A549 (cell line): ENCODE results near the gene ASCC2. TPM values are rescaled to one million over a fixed set of nuclear protein-coding genes. Genes with fewer than 3 reads are reported as not detected.

Experiments used
- ATAC-seq, 2 experiments: fragments of 200-7000 bp in 1 of 2; fragments of >200 bp in 1 of 2; cut with Nextera tagmentation in 1 of 2; cut with Tn5 transposase in 1 of 2; 3 replicates each; pipeline versions ENCODE4 v1.8.0 to v1.9.1; 2018 to 2020; ENCODE audit warnings: mild to moderate bottlenecking in 1 of 2, moderate library complexity in 1 of 2
- CTCF ChIA-PET: fragments of 300-600 bp; sonication (Branson Sonifier 250); formaldehyde crosslinking; extraction: SDS; loops from one replicate; lab custom pipeline; 2021; ENCODE audit warnings: antibody characterized with exemption, inconsistent platforms; lab: Yijun Ruan, JAX
- POLR2A ChIA-PET: fragments of 350-600 bp; formaldehyde crosslinking; extraction: SDS; loops from one replicate; lab custom pipeline; 2021; ENCODE audit warnings: antibody characterized with exemption, inconsistent platforms; lab: Yijun Ruan, JAX
- DNase-seq, 2 experiments: peaks; one replicate each; pipeline versions ENCODE4 v3.0.0 to v3.0.0-alpha.2; 2011 to 2016; ENCODE audit warnings: low read depth in 1 of 2, low spot score in 1 of 2
- FAIRE-seq: peaks from 2 replicates; lab custom pipeline; 2011; peaks lifted over from hg19 to GRCh38; lab: Jason Lieb, UNC
- H3K27ac ChIP-seq, 2 experiments: fragments of >200 bp; sonication (Bioruptor Twin); formaldehyde crosslinking; 3 replicates each; pipeline ENCODE4 v1.5.1; 2016 to 2017
- H3K4me1 ChIP-seq: fragments of >200 bp; sonication (Bioruptor Twin); formaldehyde crosslinking; 3 replicates; pipeline ENCODE4 v1.6.1; 2016
- H3K4me2 ChIP-seq: fragments of >200 bp; sonication (Bioruptor Twin); formaldehyde crosslinking; 3 replicates; pipeline ENCODE4 v1.6.1; 2016
- H3K4me3 ChIP-seq: fragments of >200 bp; sonication (Bioruptor Twin); formaldehyde crosslinking; 3 replicates; pipeline ENCODE4 v1.5.1; 2016
- H3K9me3 ChIP-seq: fragments of >200 bp; sonication (Bioruptor Twin); formaldehyde crosslinking; 3 replicates; pipeline ENCODE4 v1.6.1; 2016
- ATOH8 ChIP-seq: fragments of 250-450 bp; sonication (Bioruptor Pico); IDR thresholded peaks from 2 replicates; pipeline ENCODE4 v1.5.0; 2020; ENCODE audit warnings: low read depth, mild to moderate bottlenecking, moderate library complexity
- BHLHE40 ChIP-seq: IDR thresholded peaks from 2 replicates; pipeline ENCODE4 v1.6.1; 2012; ENCODE audit warnings: low read depth, low read length, inconsistent platforms
- CEBPB ChIP-seq, 2 experiments: fragments of >200 bp in 1 of 2; sonication (Bioruptor Twin) in 1 of 2; formaldehyde crosslinking in 1 of 2; IDR thresholded peaks; 2 replicates each; pipeline ENCODE4 v1.6.1; 2012 to 2016
- CHD2 ChIP-seq: fragments of 150-350 bp; IDR thresholded peaks from 2 replicates; pipeline ENCODE4 v1.6.1; 2014; ENCODE audit warnings: low read length; ENCODE audit not compliant: partially characterized antibody
- CHD4 ChIP-seq: fragments of 200-600 bp; sonication (generic); IDR thresholded peaks from 2 replicates; pipeline ENCODE4 v1.6.1; 2016; ENCODE audit warnings: antibody characterized with exemption, mild to moderate bottlenecking, borderline replicate concordance
- E2F6 ChIP-seq: IDR thresholded peaks from 2 replicates; pipeline ENCODE4 v1.6.1; 2012; ENCODE audit warnings: low read depth, borderline replicate concordance
- EHF ChIP-seq: fragments of 250-450 bp; sonication (Bioruptor Pico); IDR thresholded peaks from 2 replicates; pipeline ENCODE4 v1.5.0; 2020; ENCODE audit warnings: mild to moderate bottlenecking
- EHMT2 ChIP-seq: fragments of 200-600 bp; sonication (generic); IDR thresholded peaks from 2 replicates; pipeline ENCODE4 v1.6.1; 2016; ENCODE audit warnings: antibody characterized with exemption, low read depth, mild to moderate bottlenecking, moderate library complexity
- ELK1 ChIP-seq: fragments of 150-350 bp; IDR thresholded peaks from 2 replicates; pipeline ENCODE4 v1.6.1; 2014; ENCODE audit warnings: low read depth, mild to moderate bottlenecking, low read length
- EP300 ChIP-seq, 2 experiments: fragments of >200 bp; sonication (Bioruptor Twin); formaldehyde crosslinking; IDR thresholded peaks; 2 replicates in 1 of 2; 3 replicates in 1 of 2; pipeline ENCODE4 v1.6.1; 2016 to 2017
- FOSB ChIP-seq: fragments of 250-450 bp; sonication (Bioruptor Pico); IDR thresholded peaks from 2 replicates; pipeline ENCODE4 v1.5.0; 2020; ENCODE audit warnings: mild to moderate bottlenecking, moderate library complexity
- FOSL2 ChIP-seq, 2 experiments: fragments of 450-650 bp in 1 of 2; fragments of >200 bp in 1 of 2; sonication (Bioruptor Twin) in 1 of 2; formaldehyde crosslinking; IDR thresholded peaks; 2 replicates each; pipeline versions ENCODE4 v1.5.0 to v1.6.1; 2016 to 2020; ENCODE audit warnings: mild to moderate bottlenecking in 1 of 2, moderate library complexity in 1 of 2
- GATA3 ChIP-seq: IDR thresholded peaks from 2 replicates; pipeline ENCODE4 v1.6.1; 2012; ENCODE audit warnings: borderline replicate concordance
- HOXA7 ChIP-seq: fragments of 250-450 bp; sonication (Bioruptor Pico); IDR thresholded peaks from 2 replicates; pipeline ENCODE4 v1.5.0; 2020; ENCODE audit warnings: mild to moderate bottlenecking, moderate library complexity
- HOXB13 ChIP-seq: fragments of 250-450 bp; sonication (Bioruptor Pico); IDR thresholded peaks from 2 replicates; pipeline ENCODE4 v1.5.0; 2020; ENCODE audit warnings: low read depth, mild to moderate bottlenecking, moderate library complexity
- HOXB5 ChIP-seq: fragments of 250-450 bp; sonication (Bioruptor Pico); IDR thresholded peaks from 2 replicates; pipeline ENCODE4 v1.5.0; 2020; ENCODE audit warnings: mild to moderate bottlenecking, moderate library complexity
- JUNB ChIP-seq: fragments of >200 bp; sonication (Bioruptor Twin); formaldehyde crosslinking; IDR thresholded peaks from 2 replicates; pipeline ENCODE4 v1.6.1; 2016
- KDM1A ChIP-seq: fragments of 200-600 bp; sonication (generic); IDR thresholded peaks from 2 replicates; pipeline ENCODE4 v1.6.1; 2016; ENCODE audit warnings: low read depth, mild to moderate bottlenecking
- MAFK ChIP-seq: fragments of 450-650 bp; IDR thresholded peaks from 2 replicates; pipeline ENCODE4 v1.6.1; 2014; ENCODE audit not compliant: partially characterized antibody
- MYC ChIP-seq: IDR thresholded peaks from 2 replicates; pipeline ENCODE4 v1.6.1; 2012; ENCODE audit warnings: mild to moderate bottlenecking, inconsistent platforms, low read length, improper control_type of control experiment, borderline replicate concordance
- PHF8 ChIP-seq: fragments of 200-600 bp; sonication (generic); IDR thresholded peaks from 2 replicates; pipeline ENCODE4 v1.6.1; 2016; ENCODE audit warnings: low read depth, mild to moderate bottlenecking, antibody characterized with exemption, moderate library complexity, borderline replicate concordance
- RCOR1 ChIP-seq: fragments of 150-350 bp; IDR thresholded peaks from 2 replicates; pipeline ENCODE4 v1.6.1; 2014; ENCODE audit warnings: antibody characterized with exemption, low read length, low read depth
- SMC3 ChIP-seq: fragments of >200 bp; sonication (Bioruptor Twin); formaldehyde crosslinking; IDR thresholded peaks from 3 replicates; pipeline ENCODE4 v1.6.1; 2018; ENCODE audit warnings: inconsistent platforms
- SREBF2 ChIP-seq: fragments of 450-650 bp; IDR thresholded peaks from 2 replicates; pipeline ENCODE4 v1.6.1; 2014; ENCODE audit warnings: mild to moderate bottlenecking, moderate library complexity
- ZSCAN20 ChIP-seq: fragments of 250-450 bp; sonication (Bioruptor Pico); IDR thresholded peaks from 2 replicates; pipeline ENCODE4 v1.8.0; 2022; ENCODE audit warnings: mild to moderate bottlenecking, moderate library complexity
- WGBS: methylation state at CpG from one replicate; pipeline ENCODE4 v1.1.6; 2017; ENCODE audit errors: missing lambda C conversion rate; 5-methylcytosine and 5-hydroxymethylcytosine counted together
- polyA plus RNA-seq, 4 experiments: library from polyadenylated mRNA; depleted of rRNA in 3 of 4; stranded (reverse); fragments of >200 nt; fragmentation: RNase III in 1 of 4; extraction: RNeasy Plus Mini Kit Qiagen cat#74134 plus additional on column Dnase treatment in 1 of 4; gene quantifications; 2 replicates in 3 of 4; 3 replicates in 1 of 4; pipeline ENCODE4 v1.2.3, GENCODE V29; 2011 to 2017

ASCC2 gene
- polyA plus RNA-seq, 2 of the 4 experiments (the other 2 are of a cell fraction) = 27.2 to 31.6 TPM

- CTCF ChIA-PET = interaction anchor here (1.2 kb wide), 1 partner anchor 194 kb away, joined by 5 read pairs; no protein-coding TSS in a partner anchor
These were observed 26.7 kb downstream of the ASCC2 start for GRCh38 chr22:29811377-29811776.

GRCh38 chr22:29810216-29810615 is 27.9 kb downstream of the ASCC2 start:
- peak overlapping the region; percentile 33 to 75; a peak in 4 of 6 replicates for H3K27ac ChIP-seq
- 89% methylated on average over 2 of the region's 2 CpGs for WGBS
- DNase-seq = no peak
- ChIA-PET CTCF (no interaction called here), POLR2A (no interaction called here)
- FAIRE-seq = no peak
- H3K4me2 ChIP-seq = no peak overlapping the region
- no peak overlapping the region for H3K4me3 ChIP-seq
- H3K4me1 ChIP-seq = peaks cover 43% of the 10 kb centered on the region
- no peak for ATAC-seq
- no peaks in the 10 kb centered on the region for H3K9me3 ChIP-seq
- TF ChIP-seq BHLHE40 (no peak), MYC (no peak), HOXA7 (CRISPR knock-in tag) (no peak), KDM1A (no peak), ATOH8 (CRISPR knock-in tag) (no peak), JUNB (no peak), SMC3 (no peak)

More at GRCh38 chr22:29811377-29811776, 26.7 kb downstream of the ASCC2 start:
- 12% methylated on average over 2 of the region's 2 CpGs for WGBS
- FAIRE-seq (no peak), ATAC-seq (peak; percentile 32 to 62; a peak in 3 of 6 replicates)
- Histone ChIP-seq H3K4me2 (peak overlapping the region; percentile 66), H3K4me1 (peaks cover 52% of the 10 kb centered on the region), H3K4me3 (no peak overlapping the region), H3K27ac (peak overlapping the region; percentile 57 to 75), H3K9me3 (no peaks in the 10 kb centered on the region)
- POLR2A ChIA-PET = interaction anchor here (1.0 kb wide), 1 partner anchor 9 kb away, joined by 8 read pairs; no protein-coding TSS in a partner anchor
- TF ChIP-seq EHMT2 (no peak), CEBPB (IDR thresholded peaks at IDR 0.05) (peak; percentile 18 to 41; a peak in 1 of 4 replicates)
- TF ChIP-seq, all 56 proteins: peak for 1
- DNase-seq = peak in 1 of 2 experiments; percentile 40

GRCh38 chr22:29806196-29806595 is 31.9 kb downstream of the ASCC2 start:
- H3K27ac ChIP-seq = no peak overlapping the region
- H3K9me3 ChIP-seq = no peaks in the 10 kb centered on the region
- no peak for TF ChIP-seq SREBF2
- TF ChIP-seq CEBPB (IDR thresholded peaks at IDR 0.05) = no peak
- TF ChIP-seq GATA3 = no peak
- no peak for TF ChIP-seq FOSB
- TF ChIP-seq RCOR1 = no peak
- no peak for TF ChIP-seq FOSL2 (IDR thresholded peaks at IDR 0.05)
- no peak for TF ChIP-seq FOSL2 (CRISPR knock-in tag; IDR thresholded peaks at IDR 0.05)
- TF ChIP-seq HOXB5 = no peak
- no peak for TF ChIP-seq EHF
- TF ChIP-seq MAFK = no peak
- TF ChIP-seq ELK1 = no peak
- no peak for TF ChIP-seq PHF8
- no peak for TF ChIP-seq HOXB13 (CRISPR knock-in tag)
- TF ChIP-seq EP300 (IDR thresholded peaks at IDR 0.05) = no peak
- TF ChIP-seq CHD4 = no peak
- TF ChIP-seq MYC = no peak
- no peak for TF ChIP-seq ATOH8 (CRISPR knock-in tag)
- no peak for TF ChIP-seq BHLHE40
- no peak for TF ChIP-seq CHD2
- no peak for TF ChIP-seq ZSCAN20 (CRISPR knock-in tag)
- TF ChIP-seq E2F6 = no peak
- DNase-seq (no peak), ATAC-seq (no peak), FAIRE-seq (no peak)
- peaks cover 12% of the 10 kb centered on the region for H3K4me1 ChIP-seq
- 88% methylated on average over 4 of the region's 6 CpGs for WGBS
- H3K4me2 ChIP-seq = no peak overlapping the region
- CTCF ChIA-PET = no interaction called here
- no peak overlapping the region for H3K4me3 ChIP-seq
- POLR2A ChIA-PET = no interaction called here
